Thoracic aorta (tissue), 2 donors: ENCODE measurements around the gene DAO. TPM values are rescaled to one million over a fixed set of nuclear protein-coding genes. Genes with fewer than 3 reads are reported as not detected.
A peak's percentile ranks its signal among the peaks of the same experiment; 100 is the strongest.

ENCODE experiments used
- ATAC-seq: fragments of 150-250 bp; one replicate; pipeline ENCODE4 v1.8.0; 2017; ENCODE audit warnings: low read depth; ENCODE audit not compliant: insufficient number of reproducible peaks, low FRiP score
- DNase-seq: peaks from one replicate; pipeline ENCODE4 v3.0.0-alpha.2; 2020; ENCODE audit warnings: low spot score
- H3K27ac ChIP-seq, 2 donors: fragments of 200-600 bp; sonication (generic); 1 replicate in 1 of 2; 2 replicates in 1 of 2; pipeline ENCODE4 v1.5.1; 2016; ENCODE audit warnings: mild to moderate bottlenecking in 2 of 2, moderate library complexity in 2 of 2
- H3K27me3 ChIP-seq: fragments of 200-600 bp; sonication (generic); replicated peaks from 2 replicates; pipeline ENCODE4 v1.6.0; 2016; ENCODE audit warnings: mild to moderate bottlenecking; ENCODE audit not compliant: insufficient read depth
- H3K36me3 ChIP-seq: fragments of 200-600 bp; sonication (generic); one replicate; pipeline ENCODE4 v1.5.1; 2016
- H3K4me1 ChIP-seq, 2 donors: fragments of 200-600 bp; sonication (generic); 1 replicate in 1 of 2; 2 replicates in 1 of 2; pipeline versions ENCODE4 v1.5.1 to v1.6.0; 2016; ENCODE audit warnings: low read depth in 2 of 2, mild to moderate bottlenecking in 1 of 2; ENCODE audit not compliant: control insufficient read depth in 1 of 2
- H3K4me3 ChIP-seq: fragments of 200-600 bp; sonication (generic); 2 replicates; pipeline ENCODE4 v1.5.1; 2016; ENCODE audit warnings: mild to moderate bottlenecking
- H3K9me3 ChIP-seq: fragments of 200-600 bp; sonication (generic); 2 replicates; pipeline ENCODE4 v1.5.1; 2016
- total RNA-seq, 2 donors: library from RNA; depleted of rRNA; stranded (reverse); fragments of >200 nt; gene quantifications; one replicate each; pipeline versions ENCODE4 v1.1.0 to v1.2.3, GENCODE V29; 2016
- TF ChIP-seq, protein P1 (sequence below): fragments of 200-600 bp; sonication (generic); IDR thresholded peaks from one replicate; pipeline ENCODE4 v1.5.1; 2019; ENCODE audit warnings: antibody characterized with exemption

Gene DAO
- total RNA-seq, 2 donors from 2014 or later = not detected

DNA sequence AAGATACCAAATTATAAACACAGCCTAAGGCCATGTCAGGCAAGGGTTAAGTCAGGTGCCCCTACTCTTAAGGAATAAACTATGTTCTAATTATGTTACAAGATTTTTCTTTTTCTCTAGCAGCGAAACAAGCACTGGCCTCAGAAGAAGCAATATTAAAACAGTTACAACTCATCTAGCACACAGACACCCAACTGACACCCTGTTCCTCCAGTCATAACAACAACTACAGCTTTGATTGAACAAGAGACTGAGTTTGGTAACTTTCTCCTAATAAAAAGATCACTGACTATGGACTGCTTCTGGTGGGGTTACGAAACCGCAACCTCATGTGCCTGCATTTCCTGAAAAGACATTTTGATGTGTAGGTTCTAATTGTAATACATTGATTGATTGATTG, 3.3 kb upstream of the DAO start:
- Histone ChIP-seq H3K36me3 (no peaks in the 10 kb centered on the region), H3K9me3 (no peaks in the 10 kb centered on the region), H3K27me3 (no peaks in the 10 kb centered on the region), H3K27ac (no peak overlapping the region), H3K4me1 (no peaks in the 10 kb centered on the region), H3K4me3 (no peak overlapping the region)
- no peak for ATAC-seq
- no peak for DNase-seq
- TF ChIP-seq, protein P1, sequence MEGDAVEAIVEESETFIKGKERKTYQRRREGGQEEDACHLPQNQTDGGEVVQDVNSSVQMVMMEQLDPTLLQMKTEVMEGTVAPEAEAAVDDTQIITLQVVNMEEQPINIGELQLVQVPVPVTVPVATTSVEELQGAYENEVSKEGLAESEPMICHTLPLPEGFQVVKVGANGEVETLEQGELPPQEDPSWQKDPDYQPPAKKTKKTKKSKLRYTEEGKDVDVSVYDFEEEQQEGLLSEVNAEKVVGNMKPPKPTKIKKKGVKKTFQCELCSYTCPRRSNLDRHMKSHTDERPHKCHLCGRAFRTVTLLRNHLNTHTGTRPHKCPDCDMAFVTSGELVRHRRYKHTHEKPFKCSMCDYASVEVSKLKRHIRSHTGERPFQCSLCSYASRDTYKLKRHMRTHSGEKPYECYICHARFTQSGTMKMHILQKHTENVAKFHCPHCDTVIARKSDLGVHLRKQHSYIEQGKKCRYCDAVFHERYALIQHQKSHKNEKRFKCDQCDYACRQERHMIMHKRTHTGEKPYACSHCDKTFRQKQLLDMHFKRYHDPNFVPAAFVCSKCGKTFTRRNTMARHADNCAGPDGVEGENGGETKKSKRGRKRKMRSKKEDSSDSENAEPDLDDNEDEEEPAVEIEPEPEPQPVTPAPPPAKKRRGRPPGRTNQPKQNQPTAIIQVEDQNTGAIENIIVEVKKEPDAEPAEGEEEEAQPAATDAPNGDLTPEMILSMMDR = no peak

GRCh38 chr12:108881953-108882352, 2.1 kb downstream of the DAO start:
- no peak overlapping the region for H3K27ac ChIP-seq
- H3K4me1 ChIP-seq = peaks cover 0 to 3% of the 10 kb centered on the region in 2 donors
- TF ChIP-seq, protein P1 = no peak
- H3K27me3 ChIP-seq = no peaks in the 10 kb centered on the region
- H3K36me3 ChIP-seq = no peaks in the 10 kb centered on the region
- ATAC-seq = no peak
- no peak for DNase-seq
- no peak overlapping the region for H3K4me3 ChIP-seq
- H3K9me3 ChIP-seq = no peaks in the 10 kb centered on the region

DNA sequence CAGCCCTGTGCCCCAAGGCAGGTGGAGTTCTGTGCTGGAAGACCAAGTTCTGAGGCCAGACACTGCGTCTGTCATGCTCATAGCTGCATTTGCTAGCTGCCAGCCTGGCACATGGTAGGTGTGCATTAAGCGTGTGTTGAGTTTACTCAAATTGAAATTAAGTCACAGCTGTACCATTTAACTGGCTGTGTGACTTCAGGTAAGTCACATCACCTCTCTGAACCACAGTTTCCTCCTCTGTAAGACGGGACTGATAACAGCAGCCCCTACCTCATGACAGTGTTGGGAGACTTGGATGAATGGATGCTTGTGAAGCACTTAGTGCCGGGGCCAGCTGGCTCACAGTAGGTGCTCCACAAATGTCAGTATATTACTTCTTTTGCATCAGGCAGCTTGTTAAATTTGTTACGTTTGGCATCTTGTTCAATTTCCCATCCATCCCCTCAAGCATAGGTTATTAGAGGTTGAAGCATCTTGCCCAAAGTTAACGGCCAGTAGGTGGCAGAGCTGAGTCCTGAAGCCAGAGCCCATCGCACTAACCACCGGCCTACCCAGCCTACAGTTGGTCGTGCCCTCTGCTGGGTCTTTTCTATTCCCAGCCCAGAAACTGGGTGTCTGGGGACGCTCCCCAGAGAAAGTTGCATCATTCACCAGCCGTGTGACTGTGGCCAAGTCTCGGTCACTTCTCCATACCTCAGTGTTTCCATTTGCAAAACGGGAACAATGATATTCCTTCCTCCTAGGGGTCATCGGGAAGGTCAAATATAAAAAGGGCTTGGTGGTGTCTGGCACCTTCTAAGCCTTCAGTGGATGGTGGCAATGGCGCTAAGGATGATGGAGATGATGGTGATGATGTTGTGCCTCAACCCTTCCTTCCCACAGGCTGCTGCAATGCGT, 4.5 kb downstream of the DAO start:
- no peak for DNase-seq
- TF ChIP-seq, protein P1 = peak; percentile 24
- no peaks in the 10 kb centered on the region for H3K9me3 ChIP-seq
- peaks cover 0 to 3% of the 10 kb centered on the region in 2 donors for H3K4me1 ChIP-seq
- no peaks in the 10 kb centered on the region for H3K36me3 ChIP-seq
- H3K27ac ChIP-seq = no peak overlapping the region
- no peak for ATAC-seq
- H3K4me3 ChIP-seq = no peak overlapping the region
- no peaks in the 10 kb centered on the region for H3K27me3 ChIP-seq

DNA sequence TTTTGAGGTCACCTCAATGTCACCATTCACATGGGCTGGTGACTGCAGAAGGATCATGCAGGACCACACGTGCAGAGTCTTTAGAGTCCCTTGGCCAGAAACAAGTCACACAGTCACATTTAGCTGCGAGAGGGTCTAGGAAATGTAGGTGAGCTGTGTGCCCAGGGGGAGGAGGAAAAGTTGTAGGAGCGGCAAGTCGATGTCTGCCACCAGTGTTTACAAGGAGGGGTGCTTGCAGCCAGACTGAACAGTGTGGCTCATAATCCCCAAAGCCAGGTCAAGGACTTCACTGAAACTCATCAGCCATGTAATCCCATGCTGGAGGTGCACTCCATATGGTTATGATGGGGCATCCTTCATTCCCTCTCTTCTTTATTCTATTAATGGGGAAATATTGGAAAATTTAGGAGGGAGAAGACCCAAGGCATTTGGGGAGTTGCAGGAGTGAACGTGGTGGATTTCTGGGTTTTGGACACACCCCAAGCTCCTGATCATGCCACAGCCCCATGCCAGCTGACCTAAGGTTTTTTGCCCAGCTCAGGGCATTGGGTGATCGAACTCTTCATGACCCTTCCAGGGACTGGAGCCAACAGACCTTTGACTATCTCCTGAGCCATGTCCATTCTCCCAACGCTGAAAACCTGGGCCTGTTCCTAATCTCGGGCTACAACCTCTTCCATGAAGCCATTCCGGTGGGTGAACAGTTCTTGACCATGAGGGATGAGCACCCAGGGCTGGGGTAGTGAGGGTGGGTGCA, 7.2 kb downstream of the DAO start:
- ATAC-seq = no peak

More for the DNA sequence above, 7.2 kb downstream of the DAO start:
- TF ChIP-seq, protein P1 = no peak
- Histone ChIP-seq H3K36me3 (no peaks in the 10 kb centered on the region), H3K4me3 (no peak overlapping the region), H3K4me1 (peaks cover 0 to 3% of the 10 kb centered on the region in 2 donors), H3K9me3 (no peaks in the 10 kb centered on the region), H3K27me3 (no peaks in the 10 kb centered on the region), H3K27ac (no peak overlapping the region)
- DNase-seq = no peak
